Measurements from ENCODE around the gene HSD17B1.

The HSD17B1 gene

DNA sequence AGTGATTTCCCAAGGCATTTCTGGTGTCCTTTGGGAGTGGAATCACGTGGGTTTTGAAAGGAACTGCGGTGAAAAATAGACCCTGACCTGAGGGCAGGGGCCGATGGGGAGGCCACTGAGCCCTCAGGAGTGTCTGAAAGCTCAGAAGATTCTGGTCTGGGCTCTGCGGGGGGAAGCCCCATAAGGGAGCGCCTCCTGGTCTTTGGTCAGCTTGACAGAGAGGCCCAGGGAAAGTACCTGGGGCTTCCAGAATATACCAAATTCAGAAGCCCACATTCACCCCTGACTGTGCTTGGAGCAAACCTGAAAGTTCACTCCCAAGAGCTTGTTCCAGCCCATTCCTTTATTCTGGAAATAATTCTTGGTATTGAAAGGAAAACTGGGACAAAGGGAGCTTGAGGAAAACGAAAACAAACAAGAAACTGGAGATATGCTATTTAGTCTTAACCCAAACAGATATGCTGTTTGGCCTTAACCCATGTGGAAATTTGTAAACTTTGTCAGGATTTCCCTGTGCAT is 39.9 kb upstream of the HSD17B1 start:
- in situ Hi-C loops (cut with MboI; ENCODE audit: low sequenced_read_pairs, unreplicated experiment): no loop called here
- peak; percentile 87 for DNase-seq (ENCODE audit: low spot score)
- TF ChIP-seq, protein P1, sequence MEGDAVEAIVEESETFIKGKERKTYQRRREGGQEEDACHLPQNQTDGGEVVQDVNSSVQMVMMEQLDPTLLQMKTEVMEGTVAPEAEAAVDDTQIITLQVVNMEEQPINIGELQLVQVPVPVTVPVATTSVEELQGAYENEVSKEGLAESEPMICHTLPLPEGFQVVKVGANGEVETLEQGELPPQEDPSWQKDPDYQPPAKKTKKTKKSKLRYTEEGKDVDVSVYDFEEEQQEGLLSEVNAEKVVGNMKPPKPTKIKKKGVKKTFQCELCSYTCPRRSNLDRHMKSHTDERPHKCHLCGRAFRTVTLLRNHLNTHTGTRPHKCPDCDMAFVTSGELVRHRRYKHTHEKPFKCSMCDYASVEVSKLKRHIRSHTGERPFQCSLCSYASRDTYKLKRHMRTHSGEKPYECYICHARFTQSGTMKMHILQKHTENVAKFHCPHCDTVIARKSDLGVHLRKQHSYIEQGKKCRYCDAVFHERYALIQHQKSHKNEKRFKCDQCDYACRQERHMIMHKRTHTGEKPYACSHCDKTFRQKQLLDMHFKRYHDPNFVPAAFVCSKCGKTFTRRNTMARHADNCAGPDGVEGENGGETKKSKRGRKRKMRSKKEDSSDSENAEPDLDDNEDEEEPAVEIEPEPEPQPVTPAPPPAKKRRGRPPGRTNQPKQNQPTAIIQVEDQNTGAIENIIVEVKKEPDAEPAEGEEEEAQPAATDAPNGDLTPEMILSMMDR (IDR thresholded peaks at IDR 0.05; ENCODE audit: borderline replicate concordance, control extremely low read depth, extremely low read depth, insufficient read depth, missing control alignments): no peak

DNA sequence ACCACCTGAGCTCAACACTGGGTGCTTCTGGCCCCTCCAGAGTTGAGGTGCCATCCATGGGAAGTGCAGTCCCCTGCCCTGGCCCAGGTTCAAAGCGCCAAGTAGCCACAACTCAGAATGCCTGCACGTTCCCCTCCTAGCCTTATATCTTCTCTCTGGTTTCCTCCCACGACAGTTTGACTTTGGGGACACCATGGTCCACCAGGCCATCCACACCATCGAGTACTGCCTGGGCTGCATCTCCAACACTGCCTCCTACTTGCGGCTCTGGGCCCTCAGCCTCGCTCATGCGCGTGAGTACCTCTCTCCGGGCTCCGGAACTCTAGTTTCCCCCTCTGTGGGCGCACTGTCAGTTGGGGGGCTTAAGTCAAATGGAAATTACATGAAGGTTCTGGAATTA is 39.0 kb upstream of the HSD17B1 start:
- in situ Hi-C loops (cut with MboI; ENCODE audit: low sequenced_read_pairs, unreplicated experiment): no loop called here
- TF ChIP-seq, protein P1 (IDR thresholded peaks at IDR 0.05; ENCODE audit: borderline replicate concordance, control extremely low read depth, extremely low read depth, insufficient read depth, missing control alignments): no peak
- DNase-seq (ENCODE audit: low spot score): no peak

DNA sequence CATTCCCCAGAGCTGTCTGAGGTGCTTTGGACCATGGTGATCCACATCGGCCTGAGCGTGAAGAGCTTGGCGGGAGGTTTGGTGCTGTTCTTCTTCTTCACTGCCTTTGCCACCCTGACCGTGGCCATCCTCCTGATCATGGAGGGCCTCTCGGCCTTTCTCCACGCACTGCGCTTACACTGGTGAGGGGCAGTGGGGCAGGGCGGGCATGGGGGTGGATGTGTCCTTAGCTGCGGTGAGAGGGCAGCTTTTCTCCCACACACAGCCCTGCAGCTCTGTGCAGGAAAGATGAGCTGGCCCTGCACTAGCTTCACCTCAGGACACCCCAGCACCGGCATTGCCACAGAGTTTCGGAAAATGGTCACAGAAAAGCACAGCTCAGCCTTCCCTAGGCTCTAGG is 38.4 kb upstream of the HSD17B1 start:
- no peak for DNase-seq (ENCODE audit: low spot score)
- in situ Hi-C loops (cut with MboI; ENCODE audit: low sequenced_read_pairs, unreplicated experiment): no loop called here
- TF ChIP-seq, protein P1 (IDR thresholded peaks at IDR 0.05; ENCODE audit: borderline replicate concordance, control extremely low read depth, extremely low read depth, insufficient read depth, missing control alignments): no peak

DNA sequence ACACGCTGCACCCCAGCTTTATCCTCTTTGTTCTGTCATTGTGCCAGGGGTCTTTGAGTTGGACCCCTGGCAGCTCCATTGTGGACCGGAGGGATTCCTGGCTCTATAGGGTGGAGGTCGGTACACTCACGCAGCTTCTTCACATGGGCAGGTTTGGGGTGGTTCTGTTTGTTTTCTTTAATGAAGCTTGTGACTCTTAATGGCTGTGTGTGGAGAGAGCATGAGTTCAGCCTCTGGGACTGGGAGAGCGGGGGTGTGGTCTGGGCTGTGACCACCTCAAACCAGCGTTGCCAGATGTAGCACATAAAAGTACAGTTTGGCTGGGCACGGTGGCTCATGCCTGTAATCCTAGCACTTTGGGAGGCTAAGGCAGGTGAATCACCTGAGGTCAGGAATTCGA is 37.9 kb upstream of the HSD17B1 start:
- no peak for DNase-seq (ENCODE audit: low spot score)
- TF ChIP-seq, protein P1 (IDR thresholded peaks at IDR 0.05; ENCODE audit: borderline replicate concordance, control extremely low read depth, extremely low read depth, insufficient read depth, missing control alignments): no peak
- in situ Hi-C loops (cut with MboI; ENCODE audit: low sequenced_read_pairs, unreplicated experiment): no loop called here

DNA sequence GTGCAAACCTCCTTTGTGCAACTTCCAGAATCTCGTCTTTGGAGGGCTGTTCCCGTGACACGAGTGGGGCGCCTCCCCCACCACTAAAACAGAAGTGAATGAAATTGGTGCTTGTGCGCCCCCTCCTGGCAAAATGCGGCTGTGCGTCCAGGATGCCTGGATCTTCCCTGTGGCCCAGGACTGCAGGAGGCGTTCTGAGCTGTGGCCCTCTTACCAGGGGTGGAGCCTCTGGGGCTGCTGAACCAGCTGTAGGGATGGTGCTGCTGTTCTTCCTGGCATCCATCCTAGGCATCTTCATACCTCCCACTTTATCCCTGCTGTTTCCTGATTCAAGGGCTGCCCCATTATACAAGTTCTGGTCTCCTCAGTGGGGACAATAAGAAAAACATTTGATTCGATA is 35.2 kb upstream of the HSD17B1 start:
- TF ChIP-seq, protein P1 (IDR thresholded peaks at IDR 0.05; ENCODE audit: borderline replicate concordance, control extremely low read depth, extremely low read depth, insufficient read depth, missing control alignments): peak; percentile 95
- DNase-seq (ENCODE audit: low spot score): peak; percentile 84
- in situ Hi-C loops (cut with MboI; ENCODE audit: low sequenced_read_pairs, unreplicated experiment): no loop called here

DNA sequence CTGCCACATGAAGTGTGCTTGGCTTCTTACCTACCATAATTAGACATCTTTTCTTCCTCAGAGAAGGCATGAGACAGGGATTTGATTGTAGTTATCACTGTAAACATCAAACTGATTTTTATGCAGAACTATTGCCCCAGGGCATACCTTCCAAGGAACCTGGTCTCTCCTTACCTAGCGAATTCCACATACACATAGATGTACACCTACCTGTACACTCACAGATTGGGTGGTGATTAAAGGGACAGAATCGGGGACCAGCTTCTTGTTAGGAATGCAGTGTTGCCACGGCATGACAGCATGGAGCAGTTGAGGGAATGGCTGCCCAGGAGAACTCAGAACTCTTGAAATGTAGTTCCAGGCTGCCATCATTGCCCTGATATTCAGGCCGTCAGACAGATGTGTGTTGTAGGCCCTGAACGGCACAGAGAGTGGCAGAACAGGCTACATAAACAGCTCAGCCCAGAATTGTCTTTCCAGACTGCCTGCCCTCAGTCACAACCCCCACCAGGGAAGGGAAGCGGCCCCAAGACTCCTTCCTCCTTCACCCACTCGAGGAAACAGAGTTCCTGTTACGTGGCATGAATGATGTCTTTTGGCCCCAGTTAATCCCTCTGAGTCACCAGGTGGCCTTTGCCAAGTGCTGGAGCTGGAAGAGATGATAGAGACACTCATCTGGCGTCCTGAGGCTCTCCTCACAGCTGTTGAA is 34.5 kb upstream of the HSD17B1 start:
- TF ChIP-seq, protein P1 (IDR thresholded peaks at IDR 0.05; ENCODE audit: borderline replicate concordance, control extremely low read depth, extremely low read depth, insufficient read depth, missing control alignments): no peak
- no peak for DNase-seq (ENCODE audit: low spot score)
- in situ Hi-C loops (cut with MboI; ENCODE audit: low sequenced_read_pairs, unreplicated experiment): no loop called here
